Parathyroid adenoma (tissue), 2 donors: Measurements from ENCODE around the gene CGB3.
"Not testable (repeated sequence)": the region's sequence is repeated elsewhere in the genome, so short reads cannot be mapped to it uniquely, and the experiment has no call there.

Experiments
- H2AFZ ChIP-seq: fragments of 300-600 bp; sonication (generic); one replicate; pipeline ENCODE4 v1.7.0; 2017; ENCODE audit warnings: antibody characterized with exemption, mild to moderate bottlenecking
- H3K27ac ChIP-seq: fragments of 300-600 bp; sonication (generic); one replicate; pipeline ENCODE4 v1.7.0; 2017
- H3K27me3 ChIP-seq: fragments of 300-600 bp; sonication (generic); one replicate; pipeline ENCODE4 v1.7.0; 2017; ENCODE audit warnings: low read length; ENCODE audit not compliant: control insufficient read depth, insufficient read depth
- H3K36me3 ChIP-seq: fragments of 300-600 bp; sonication (generic); one replicate; pipeline ENCODE4 v1.7.0; 2017; ENCODE audit warnings: low read length; ENCODE audit not compliant: control insufficient read depth, insufficient read depth
- H3K4me1 ChIP-seq: fragments of 300-600 bp; sonication (generic); one replicate; pipeline ENCODE4 v1.7.0; 2017; ENCODE audit warnings: control low read depth
- H3K4me2 ChIP-seq: fragments of 300-600 bp; sonication (generic); one replicate; pipeline ENCODE4 v1.7.0; 2017; ENCODE audit warnings: low read length
- H3K4me3 ChIP-seq: fragments of 300-600 bp; sonication (generic); one replicate; pipeline ENCODE4 v1.7.0; 2017; ENCODE audit warnings: low read depth, low read length
- H3K79me2 ChIP-seq: fragments of 300-600 bp; sonication (generic); one replicate; pipeline ENCODE4 v1.7.0; 2017; ENCODE audit warnings: control low read depth
- H3K9ac ChIP-seq: fragments of 300-600 bp; sonication (generic); one replicate; pipeline ENCODE4 v1.7.0; 2017; ENCODE audit warnings: mild to moderate bottlenecking
- H3K9me3 ChIP-seq: fragments of 300-600 bp; sonication (generic); one replicate; pipeline ENCODE4 v1.7.0; 2017; ENCODE audit warnings: low read length; ENCODE audit not compliant: control insufficient read depth
- TF ChIP-seq, protein P1 (sequence below): fragments of 300-600 bp; sonication (generic); IDR thresholded peaks from one replicate; pipeline ENCODE4 v1.7.0; 2017; ENCODE audit warnings: antibody characterized with exemption, mild to moderate bottlenecking
- donor health status: primary hyperparathyroidism.

Gene CGB3

DNA sequence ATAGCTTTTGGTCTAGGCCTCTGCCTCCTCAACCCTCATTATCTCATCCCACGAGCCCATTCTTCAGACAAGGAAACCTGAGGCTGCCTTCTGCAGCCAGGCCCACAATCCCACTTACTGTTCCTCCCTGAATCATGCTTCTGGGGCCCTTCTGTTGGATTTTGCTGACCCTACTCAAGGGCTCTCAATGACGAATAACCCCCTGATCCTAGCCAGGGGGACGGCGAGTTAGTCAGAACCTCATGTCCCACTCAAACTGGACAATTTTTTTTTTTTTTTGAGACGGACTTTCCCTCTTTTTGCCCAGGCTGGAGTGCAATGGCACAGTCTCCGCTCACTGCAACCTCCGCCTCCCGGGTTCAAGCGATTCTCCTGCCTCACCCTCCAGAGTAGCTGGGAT lies 2.0 kb downstream of the CGB3 start:
- Histone ChIP-seq H3K4me2 (no peak overlapping the region), H3K36me3 (no peaks in the 10 kb centered on the region), H3K9me3 (no peaks in the 10 kb centered on the region), H3K27ac (no peak overlapping the region), H2AFZ (no peak overlapping the region), H3K79me2 (no peaks in the 10 kb centered on the region), H3K4me1 (peaks cover 5% of the 10 kb centered on the region), H3K27me3 (no peaks in the 10 kb centered on the region), H3K9ac (no peak overlapping the region), H3K4me3 (no peak overlapping the region)
- TF ChIP-seq, protein P1, sequence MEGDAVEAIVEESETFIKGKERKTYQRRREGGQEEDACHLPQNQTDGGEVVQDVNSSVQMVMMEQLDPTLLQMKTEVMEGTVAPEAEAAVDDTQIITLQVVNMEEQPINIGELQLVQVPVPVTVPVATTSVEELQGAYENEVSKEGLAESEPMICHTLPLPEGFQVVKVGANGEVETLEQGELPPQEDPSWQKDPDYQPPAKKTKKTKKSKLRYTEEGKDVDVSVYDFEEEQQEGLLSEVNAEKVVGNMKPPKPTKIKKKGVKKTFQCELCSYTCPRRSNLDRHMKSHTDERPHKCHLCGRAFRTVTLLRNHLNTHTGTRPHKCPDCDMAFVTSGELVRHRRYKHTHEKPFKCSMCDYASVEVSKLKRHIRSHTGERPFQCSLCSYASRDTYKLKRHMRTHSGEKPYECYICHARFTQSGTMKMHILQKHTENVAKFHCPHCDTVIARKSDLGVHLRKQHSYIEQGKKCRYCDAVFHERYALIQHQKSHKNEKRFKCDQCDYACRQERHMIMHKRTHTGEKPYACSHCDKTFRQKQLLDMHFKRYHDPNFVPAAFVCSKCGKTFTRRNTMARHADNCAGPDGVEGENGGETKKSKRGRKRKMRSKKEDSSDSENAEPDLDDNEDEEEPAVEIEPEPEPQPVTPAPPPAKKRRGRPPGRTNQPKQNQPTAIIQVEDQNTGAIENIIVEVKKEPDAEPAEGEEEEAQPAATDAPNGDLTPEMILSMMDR = no peak

DNA sequence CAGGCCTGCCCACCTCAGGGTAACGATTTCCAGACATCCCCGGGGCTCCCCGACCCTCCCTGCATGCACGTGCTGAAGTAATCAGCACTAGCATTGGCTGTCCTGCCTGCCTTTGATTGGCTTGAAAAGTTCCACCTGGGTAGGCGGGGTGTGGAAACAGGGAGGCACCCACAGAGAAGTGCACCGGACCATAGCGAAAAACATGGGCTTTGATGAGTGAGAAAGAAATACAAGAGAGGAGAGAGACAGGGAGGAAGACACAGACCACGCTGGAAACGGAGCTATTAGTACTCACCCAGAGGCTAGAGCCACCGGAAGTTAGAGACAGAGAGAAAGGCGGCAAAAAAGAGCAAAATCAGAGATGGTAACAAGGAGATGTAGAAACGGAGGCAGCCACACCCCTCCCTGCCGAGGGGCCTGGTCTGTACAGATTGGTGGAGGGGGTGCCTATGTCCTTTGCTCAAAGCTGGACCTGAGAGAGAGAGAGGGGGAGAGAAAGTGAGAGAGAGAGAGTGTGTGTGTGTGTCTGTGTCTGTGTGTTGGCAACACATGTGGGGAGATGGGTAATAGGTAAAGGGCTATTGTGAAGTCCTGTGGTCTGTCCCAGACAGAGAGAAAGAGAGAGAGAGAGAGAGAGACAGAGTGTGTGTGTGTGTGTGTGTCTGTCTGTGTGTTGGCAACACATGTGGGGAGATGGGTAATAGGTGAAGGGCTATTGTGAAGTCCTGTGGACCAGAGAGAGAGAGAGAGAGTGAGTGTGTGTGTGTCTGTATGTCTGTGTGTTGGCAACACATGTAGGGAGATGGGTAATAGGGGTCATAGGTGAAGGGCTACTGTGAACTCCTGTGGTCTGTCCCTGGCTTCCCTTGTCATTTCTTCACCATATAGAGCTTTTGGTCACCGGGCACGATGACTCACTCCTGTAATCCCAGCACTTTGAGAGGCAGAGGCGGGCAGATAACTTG lies 2.9 kb downstream of the CGB3 start:
- TF ChIP-seq, protein P1 = no peak
- no peak overlapping the region for H3K9ac ChIP-seq
- H3K36me3 ChIP-seq = no peaks in the 10 kb centered on the region
- H2AFZ ChIP-seq = no peak overlapping the region
- no peaks in the 10 kb centered on the region for H3K27me3 ChIP-seq
- no peak overlapping the region for H3K27ac ChIP-seq
- H3K9me3 ChIP-seq = no peaks in the 10 kb centered on the region
- no peak overlapping the region for H3K4me2 ChIP-seq
- no peak overlapping the region for H3K4me3 ChIP-seq
- peaks cover 5% of the 10 kb centered on the region for H3K4me1 ChIP-seq
- H3K79me2 ChIP-seq = no peaks in the 10 kb centered on the region

DNA sequence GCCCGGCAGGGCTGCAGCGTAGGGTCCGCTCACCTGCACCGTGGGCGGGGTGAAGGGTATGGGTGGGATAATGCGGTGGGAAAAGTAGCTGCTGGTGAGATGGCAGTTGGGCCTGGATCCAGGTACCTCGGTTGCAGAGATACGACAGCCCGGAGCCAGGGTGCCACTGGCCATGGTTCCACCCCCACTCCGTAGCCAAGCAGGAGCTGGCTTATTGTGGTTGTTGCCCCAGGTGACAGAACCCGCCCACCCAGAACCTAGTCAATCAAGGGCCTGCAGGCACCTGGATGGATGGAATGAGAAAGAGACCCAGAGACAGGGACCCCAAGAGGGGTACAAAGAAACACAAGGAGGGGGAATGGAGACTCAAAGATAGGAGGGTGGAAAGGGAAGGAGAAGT lies 3.8 kb downstream of the CGB3 start:
- TF ChIP-seq, protein P1 = no peak
- H3K9ac ChIP-seq = no peak overlapping the region
- H3K79me2 ChIP-seq = no peaks in the 10 kb centered on the region
- H3K27ac ChIP-seq = no peak overlapping the region
- H3K4me2 ChIP-seq = no peak overlapping the region
- H3K9me3 ChIP-seq = no peaks in the 10 kb centered on the region
- H3K27me3 ChIP-seq = no peaks in the 10 kb centered on the region
- no peaks in the 10 kb centered on the region for H3K36me3 ChIP-seq
- H3K4me1 ChIP-seq = peaks cover 5% of the 10 kb centered on the region
- H3K4me3 ChIP-seq = no peak overlapping the region
- H2AFZ ChIP-seq = no peak overlapping the region

DNA sequence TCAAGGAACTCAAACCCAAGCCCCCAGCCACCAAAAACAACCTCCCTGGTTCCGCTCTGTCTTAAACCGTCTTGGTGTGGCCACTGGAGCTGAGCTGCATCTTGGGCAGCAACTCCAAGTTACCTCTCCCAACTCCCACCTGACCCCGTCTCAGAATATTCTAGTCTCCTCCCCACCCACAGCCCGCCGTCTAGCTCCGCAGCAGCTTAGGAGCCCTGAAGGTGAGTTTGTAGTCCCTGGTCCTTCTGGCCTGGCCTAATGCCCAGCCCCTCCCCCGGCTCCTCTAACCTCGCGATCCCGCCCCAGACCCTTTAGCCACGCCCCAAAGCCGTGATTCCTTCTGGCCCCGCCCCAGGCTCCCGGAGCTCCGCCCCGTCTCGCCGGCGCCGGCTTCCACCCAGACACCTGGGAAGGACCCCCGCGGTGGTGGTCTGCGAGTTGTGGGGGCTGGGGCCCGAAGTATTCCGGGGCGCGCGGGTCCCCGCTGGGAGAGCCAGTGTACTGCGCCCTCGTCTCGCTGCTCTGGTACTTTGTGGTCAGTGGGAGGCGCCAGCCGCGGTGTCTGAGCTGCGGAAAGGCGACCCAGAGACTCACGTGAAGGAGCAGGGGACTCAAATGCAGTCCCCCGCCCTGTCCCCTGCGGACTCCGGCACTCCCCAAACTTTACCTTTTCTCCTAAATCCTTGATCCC lies 4.7 kb downstream of the CGB3 start:
- TF ChIP-seq, protein P1 = no peak
- no peaks in the 10 kb centered on the region for H3K36me3 ChIP-seq
- H3K9me3 ChIP-seq = no peaks in the 10 kb centered on the region
- H3K9ac ChIP-seq = no peak overlapping the region
- H3K4me1 ChIP-seq = peaks cover 5% of the 10 kb centered on the region
- H3K27me3 ChIP-seq = no peaks in the 10 kb centered on the region
- peak overlapping the region; percentile 52 for H3K4me3 ChIP-seq
- H3K79me2 ChIP-seq = no peaks in the 10 kb centered on the region
- no peak overlapping the region for H3K27ac ChIP-seq
- H2AFZ ChIP-seq = peak overlapping the region; percentile 68
- H3K4me2 ChIP-seq = peak overlapping the region; percentile 88

DNA sequence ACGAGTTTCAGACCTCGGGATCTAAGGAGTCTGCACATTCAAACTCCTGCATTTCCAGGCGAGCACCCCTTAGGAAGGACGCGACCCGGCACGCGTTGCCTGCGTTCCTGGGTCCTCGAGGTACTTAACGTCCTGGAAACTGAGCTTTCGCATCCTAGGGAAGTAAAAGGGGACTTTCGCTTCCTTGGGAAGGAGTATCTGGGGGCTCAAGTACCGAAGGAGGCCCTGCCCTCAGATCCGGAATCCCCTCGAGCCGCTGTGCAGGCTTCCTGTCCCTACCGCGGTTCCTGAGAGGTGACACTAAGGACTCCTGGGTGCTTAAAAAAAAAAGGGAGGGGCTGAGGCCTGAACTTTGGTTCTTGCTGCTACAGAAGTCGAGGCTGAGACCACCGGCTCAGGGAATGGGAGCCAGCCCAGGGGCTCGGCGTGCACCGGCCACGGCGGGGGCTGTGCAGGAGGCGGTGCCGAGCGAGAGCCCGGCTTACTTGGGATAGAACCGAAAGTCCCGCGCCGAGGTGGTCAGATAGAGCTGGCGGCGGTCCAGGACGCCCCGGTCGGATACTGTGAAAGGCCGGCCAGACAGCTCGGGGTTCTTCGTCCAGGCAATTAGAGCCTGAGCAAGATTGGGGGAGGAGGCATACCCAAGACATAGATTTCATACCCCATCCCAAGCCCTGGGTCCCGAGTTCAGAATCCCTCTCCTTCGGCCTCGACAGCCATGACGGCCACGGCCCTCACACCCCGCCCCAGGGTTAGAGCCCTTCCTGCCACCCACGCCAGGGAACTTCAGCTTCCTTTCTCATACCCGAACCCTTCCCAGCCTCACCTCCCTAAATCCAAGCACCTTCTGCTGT lies 5.5 kb downstream of the CGB3 start:
- not testable (repeated sequence) for H3K9me3 ChIP-seq, H3K27ac ChIP-seq, H3K4me1 ChIP-seq, H3K36me3 ChIP-seq, H3K79me2 ChIP-seq, H3K9ac ChIP-seq, H3K27me3 ChIP-seq
- H2AFZ ChIP-seq = peak overlapping the region; percentile 68
- H3K4me2 ChIP-seq = peak overlapping the region; percentile 88
- H3K4me3 ChIP-seq = peak overlapping the region; percentile 52
